Fibroblast of the aortic adventitia (primary cell): ENCODE data around the gene STRA6. TPM values are rescaled to one million over a fixed set of nuclear protein-coding genes. Genes with fewer than 3 reads are reported as not detected.

ENCODE experiments used
- DNase-seq: peaks from one replicate; pipeline ENCODE4 v3.0.0-alpha.2; 2010; ENCODE audit warnings: low read depth
- H3K4me3 ChIP-seq: 2 replicates; pipeline ENCODE4 v1.5.1; 2011; ENCODE audit warnings: low read depth, mild to moderate bottlenecking, control low read depth, low read length, moderate library complexity
- total RNA-seq: library from RNA; depleted of rRNA; stranded (reverse); fragments of >200 nt; gene quantifications from 2 replicates; pipeline ENCODE4 v1.2.3, GENCODE V29; 2012; ENCODE audit warnings: low replicate concordance
- TF ChIP-seq, protein P1 (sequence below): IDR thresholded peaks from 2 replicates; pipeline ENCODE4 v1.5.1; 2011; ENCODE audit warnings: mild to moderate bottlenecking, low read length, control low read depth, inconsistent platforms; ENCODE audit not compliant: insufficient read depth

STRA6 gene
- total RNA-seq, 1 donor, result 0.18 TPM

DNA sequence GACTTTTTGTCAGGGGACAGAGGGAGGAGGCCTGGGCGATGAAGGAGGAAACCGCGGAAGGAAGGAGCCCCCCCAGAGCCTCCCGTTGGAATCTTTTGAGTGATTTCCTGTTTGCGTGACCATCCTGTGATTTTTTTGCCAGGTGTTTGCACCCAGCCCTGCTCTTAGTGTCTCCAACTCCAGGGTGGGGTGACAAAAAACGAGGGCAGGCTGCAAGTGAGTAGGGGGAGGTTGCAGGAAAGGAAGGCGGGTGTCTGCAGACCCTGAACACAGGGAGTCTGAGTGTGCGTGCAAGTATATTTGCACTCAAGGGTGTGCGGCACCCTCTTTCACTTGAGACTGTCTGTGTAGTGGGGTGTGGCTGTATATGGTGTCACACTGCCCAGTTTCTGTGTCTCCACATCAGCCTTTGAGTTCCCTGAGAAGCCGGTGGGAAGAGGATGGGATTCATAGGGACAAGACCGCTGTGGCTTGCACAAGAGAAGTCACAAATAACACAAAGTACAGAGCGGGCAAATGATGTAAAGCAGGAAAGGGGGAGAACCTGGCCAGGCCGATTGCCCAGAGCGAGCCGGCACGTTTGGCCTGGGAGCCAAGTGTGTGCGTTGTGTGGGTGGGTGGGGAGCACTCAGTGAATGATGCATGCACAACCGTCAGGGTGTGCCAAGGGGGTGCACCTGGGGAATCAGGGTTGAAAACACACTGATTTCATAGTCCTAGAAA is 65.6 kb downstream of the STRA6 start:
- TF ChIP-seq, protein P1, sequence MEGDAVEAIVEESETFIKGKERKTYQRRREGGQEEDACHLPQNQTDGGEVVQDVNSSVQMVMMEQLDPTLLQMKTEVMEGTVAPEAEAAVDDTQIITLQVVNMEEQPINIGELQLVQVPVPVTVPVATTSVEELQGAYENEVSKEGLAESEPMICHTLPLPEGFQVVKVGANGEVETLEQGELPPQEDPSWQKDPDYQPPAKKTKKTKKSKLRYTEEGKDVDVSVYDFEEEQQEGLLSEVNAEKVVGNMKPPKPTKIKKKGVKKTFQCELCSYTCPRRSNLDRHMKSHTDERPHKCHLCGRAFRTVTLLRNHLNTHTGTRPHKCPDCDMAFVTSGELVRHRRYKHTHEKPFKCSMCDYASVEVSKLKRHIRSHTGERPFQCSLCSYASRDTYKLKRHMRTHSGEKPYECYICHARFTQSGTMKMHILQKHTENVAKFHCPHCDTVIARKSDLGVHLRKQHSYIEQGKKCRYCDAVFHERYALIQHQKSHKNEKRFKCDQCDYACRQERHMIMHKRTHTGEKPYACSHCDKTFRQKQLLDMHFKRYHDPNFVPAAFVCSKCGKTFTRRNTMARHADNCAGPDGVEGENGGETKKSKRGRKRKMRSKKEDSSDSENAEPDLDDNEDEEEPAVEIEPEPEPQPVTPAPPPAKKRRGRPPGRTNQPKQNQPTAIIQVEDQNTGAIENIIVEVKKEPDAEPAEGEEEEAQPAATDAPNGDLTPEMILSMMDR, result no peak
- peak; percentile 23 for DNase-seq
- H3K4me3 ChIP-seq, result peak overlapping the region; percentile 58

DNA sequence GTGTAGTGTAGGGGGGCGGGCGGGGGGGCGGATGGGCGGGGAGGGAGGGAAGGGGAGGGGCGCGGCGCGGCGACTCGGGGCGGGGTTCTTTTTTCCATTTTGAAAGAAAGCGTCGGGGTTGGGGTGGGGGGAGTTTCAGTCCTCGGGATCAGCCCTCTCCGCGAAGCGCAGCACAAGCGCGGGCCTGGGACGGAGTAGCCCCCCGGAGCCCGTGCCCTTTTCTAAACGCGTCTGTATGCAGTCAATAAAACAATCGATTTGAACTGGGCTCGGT is 66.1 kb downstream of the STRA6 start:
- DNase-seq, result no peak
- TF ChIP-seq, protein P1, result no peak
- peak overlapping the region; percentile 63 for H3K4me3 ChIP-seq

DNA sequence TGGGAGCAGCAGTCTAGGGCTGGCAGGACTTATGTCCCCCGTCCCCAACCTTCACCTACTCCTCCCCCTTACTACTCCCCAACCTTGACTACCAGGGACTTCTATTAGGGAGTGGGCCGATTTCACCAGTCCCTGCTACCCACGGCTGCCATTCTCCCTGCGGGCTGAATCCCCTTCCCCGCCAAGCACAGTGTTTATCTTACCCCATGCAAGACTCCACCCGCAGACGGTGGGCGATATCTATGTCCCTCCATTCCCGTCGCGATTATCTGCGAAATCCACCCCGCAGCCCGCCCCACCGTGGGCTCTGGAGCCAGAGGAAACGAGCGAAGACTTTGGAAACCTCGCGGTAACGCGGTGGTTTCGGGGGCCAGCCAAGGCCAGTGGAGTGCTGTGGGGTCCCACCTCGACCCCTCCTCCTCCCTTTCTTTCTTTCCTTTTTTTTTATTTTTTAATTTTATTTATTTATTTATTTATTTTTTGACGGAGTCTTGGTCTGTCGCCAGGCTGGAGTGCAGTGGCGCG is 67.5 kb downstream of the STRA6 start:
- TF ChIP-seq, protein P1, result no peak
- DNase-seq, result no peak
- H3K4me3 ChIP-seq, result no peak overlapping the region

DNA sequence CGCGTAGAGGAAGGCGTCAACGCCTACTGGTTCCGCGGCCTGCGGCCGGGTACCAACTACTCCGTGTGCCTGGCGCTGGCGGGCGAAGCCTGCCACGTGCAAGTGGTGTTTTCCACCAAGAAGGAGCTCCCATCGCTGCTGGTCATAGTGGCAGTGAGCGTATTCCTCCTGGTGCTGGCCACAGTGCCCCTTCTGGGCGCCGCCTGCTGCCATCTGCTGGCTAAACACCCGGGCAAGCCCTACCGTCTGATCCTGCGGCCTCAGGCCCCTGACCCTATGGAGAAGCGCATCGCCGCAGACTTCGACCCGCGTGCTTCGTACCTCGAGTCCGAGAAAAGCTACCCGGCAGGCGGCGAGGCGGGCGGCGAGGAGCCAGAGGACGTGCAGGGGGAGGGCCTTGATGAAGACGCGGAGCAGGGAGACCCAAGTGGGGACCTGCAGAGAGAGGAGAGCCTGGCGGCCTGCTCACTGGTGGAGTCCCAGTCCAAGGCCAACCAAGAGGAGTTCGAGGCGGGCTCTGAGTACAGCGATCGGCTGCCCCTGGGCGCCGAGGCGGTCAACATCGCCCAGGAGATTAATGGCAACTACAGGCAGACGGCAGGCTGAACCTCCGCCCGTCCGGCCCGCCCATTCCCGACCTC is 68.1 kb downstream of the STRA6 start:
- no peak for DNase-seq
- TF ChIP-seq, protein P1, result no peak
- no peak overlapping the region for H3K4me3 ChIP-seq

DNA sequence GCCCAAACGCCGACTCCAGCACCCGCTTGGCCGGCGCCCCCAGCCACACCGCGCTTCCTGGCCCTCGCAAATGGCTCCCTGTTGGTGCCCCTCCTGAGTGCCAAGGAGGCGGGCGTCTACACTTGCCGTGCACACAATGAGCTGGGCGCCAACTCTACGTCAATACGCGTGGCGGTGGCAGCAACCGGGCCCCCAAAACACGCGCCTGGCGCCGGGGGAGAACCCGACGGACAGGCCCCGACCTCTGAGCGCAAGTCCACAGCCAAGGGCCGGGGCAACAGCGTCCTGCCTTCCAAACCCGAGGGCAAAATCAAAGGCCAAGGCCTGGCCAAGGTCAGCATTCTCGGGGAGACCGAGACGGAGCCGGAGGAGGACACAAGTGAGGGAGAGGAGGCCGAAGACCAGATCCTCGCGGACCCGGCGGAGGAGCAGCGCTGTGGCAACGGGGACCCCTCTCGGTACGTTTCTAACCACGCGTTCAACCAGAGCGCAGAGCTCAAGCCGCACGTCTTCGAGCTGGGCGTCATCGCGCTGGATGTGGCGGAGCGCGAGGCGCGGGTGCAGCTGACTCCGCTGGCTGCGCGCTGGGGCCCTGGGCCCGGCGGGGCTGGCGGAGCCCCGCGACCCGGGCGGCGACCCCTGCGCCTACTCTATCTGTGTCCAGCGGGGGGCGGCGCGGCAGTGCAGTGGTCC is 68.7 kb downstream of the STRA6 start:
- H3K4me3 ChIP-seq, result no peak overlapping the region
- TF ChIP-seq, protein P1, result no peak
- no peak for DNase-seq

DNA sequence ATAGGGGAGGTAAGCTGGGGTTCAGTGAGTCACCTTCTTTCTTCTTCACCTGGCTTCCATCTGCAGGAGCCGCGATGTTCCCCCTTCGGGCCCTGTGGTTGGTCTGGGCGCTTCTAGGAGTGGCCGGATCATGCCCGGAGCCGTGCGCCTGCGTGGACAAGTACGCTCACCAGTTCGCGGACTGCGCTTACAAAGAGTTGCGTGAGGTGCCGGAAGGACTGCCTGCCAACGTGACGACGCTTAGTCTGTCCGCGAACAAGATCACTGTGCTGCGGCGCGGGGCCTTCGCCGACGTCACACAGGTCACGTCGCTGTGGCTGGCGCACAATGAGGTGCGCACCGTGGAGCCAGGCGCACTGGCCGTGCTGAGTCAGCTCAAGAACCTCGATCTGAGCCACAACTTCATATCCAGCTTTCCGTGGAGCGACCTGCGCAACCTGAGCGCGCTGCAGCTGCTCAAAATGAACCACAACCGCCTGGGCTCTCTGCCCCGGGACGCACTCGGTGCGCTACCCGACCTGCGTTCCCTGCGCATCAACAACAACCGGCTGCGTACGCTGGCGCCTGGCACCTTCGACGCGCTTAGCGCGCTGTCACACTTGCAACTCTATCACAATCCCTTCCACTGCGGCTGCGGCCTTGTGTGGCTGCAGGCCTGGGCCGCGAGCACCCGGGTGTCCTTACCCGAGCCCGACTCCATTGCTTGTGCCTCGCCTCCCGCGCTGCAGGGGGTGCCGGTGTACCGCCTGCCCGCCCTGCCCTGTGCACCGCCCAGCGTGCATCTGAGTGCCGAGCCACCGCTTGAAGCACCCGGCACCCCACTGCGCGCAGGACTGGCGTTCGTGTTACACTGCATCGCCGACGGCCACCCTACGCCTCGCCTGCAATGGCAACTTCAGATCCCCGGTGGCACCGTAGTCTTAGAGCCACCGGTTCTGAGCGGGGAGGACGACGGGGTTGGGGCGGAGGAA is 69.6 kb downstream of the STRA6 start:
- H3K4me3 ChIP-seq, result no peak overlapping the region
- DNase-seq, result no peak
- TF ChIP-seq, protein P1, result no peak
